Stomach (tissue), 4 donors: ENCODE data around the gene PGBD5.

Experiments
- EP300 ChIP-seq: sonication (generic); formaldehyde crosslinking; IDR thresholded peaks from one replicate; pipeline ENCODE4 v1.6.1; 2017; ENCODE audit warnings: antibody characterized with exemption
- POLR2A ChIP-seq, 4 donors: fragments of 450-650 bp; IDR thresholded peaks; one replicate each; pipeline ENCODE4 v1.6.1; 2016; ENCODE audit warnings: antibody characterized with exemption in 4 of 4, control low read depth in 2 of 4, mild to moderate bottlenecking in 1 of 4, moderate library complexity in 1 of 4
- POLR2AphosphoS5 ChIP-seq, 3 donors: sonication (generic); formaldehyde crosslinking; IDR thresholded peaks; one replicate each; pipeline ENCODE4 v1.6.1; 2016; ENCODE audit warnings: antibody characterized with exemption in 3 of 3
- TF ChIP-seq, protein P1 (sequence below), 7 experiments: fragments of 450-650 bp in 4 of 7; fragments of 200-600 bp in 3 of 7; sonication (generic) in 3 of 7; IDR thresholded peaks; one replicate each; pipeline ENCODE4 v1.5.1; 2016 to 2019; ENCODE audit warnings: antibody characterized with exemption in 7 of 7, control low read depth in 2 of 7, mild to moderate bottlenecking in 1 of 7

DNA sequence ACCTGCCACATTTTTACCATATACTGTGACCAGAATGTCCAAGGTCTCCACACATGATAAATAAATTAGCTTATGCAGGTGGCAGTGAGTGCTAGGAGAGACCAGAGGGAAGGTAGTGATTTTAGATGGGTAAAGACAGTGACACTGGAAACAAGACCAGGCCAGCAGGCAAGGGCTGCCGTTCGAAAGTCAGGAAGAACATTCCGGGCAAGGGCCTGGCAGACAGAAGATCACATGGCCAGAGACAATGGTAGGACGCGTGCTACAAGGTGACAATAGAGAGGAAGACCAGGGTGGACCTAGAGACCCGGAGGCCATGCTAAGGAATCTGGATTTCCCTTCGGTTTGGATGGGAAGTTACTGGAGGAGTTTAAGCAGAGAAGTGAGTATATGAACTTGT lies 9.7 kb downstream of the PGBD5 start:
- TF ChIP-seq, protein P1, sequence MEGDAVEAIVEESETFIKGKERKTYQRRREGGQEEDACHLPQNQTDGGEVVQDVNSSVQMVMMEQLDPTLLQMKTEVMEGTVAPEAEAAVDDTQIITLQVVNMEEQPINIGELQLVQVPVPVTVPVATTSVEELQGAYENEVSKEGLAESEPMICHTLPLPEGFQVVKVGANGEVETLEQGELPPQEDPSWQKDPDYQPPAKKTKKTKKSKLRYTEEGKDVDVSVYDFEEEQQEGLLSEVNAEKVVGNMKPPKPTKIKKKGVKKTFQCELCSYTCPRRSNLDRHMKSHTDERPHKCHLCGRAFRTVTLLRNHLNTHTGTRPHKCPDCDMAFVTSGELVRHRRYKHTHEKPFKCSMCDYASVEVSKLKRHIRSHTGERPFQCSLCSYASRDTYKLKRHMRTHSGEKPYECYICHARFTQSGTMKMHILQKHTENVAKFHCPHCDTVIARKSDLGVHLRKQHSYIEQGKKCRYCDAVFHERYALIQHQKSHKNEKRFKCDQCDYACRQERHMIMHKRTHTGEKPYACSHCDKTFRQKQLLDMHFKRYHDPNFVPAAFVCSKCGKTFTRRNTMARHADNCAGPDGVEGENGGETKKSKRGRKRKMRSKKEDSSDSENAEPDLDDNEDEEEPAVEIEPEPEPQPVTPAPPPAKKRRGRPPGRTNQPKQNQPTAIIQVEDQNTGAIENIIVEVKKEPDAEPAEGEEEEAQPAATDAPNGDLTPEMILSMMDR (IDR thresholded peaks at IDR 0.05): no peak
- TF ChIP-seq EP300 (no peak), POLR2AphosphoS5 (IDR thresholded peaks at IDR 0.05) (no peak), POLR2A (IDR thresholded peaks at IDR 0.05) (no peak)
